Measurements from ENCODE around the gene ZNF217. TPM values are rescaled to one million over a fixed set of nuclear protein-coding genes. Genes with fewer than 3 reads are reported as not detected.
"Not testable (repeated sequence)": the region's sequence is repeated elsewhere in the genome, so short reads cannot be mapped to it uniquely, and the experiment has no call there.

The ZNF217 gene
- total RNA-seq, 4 donors from 2014 or later: 24.9 to 48.8 (median 36.8) TPM

DNA sequence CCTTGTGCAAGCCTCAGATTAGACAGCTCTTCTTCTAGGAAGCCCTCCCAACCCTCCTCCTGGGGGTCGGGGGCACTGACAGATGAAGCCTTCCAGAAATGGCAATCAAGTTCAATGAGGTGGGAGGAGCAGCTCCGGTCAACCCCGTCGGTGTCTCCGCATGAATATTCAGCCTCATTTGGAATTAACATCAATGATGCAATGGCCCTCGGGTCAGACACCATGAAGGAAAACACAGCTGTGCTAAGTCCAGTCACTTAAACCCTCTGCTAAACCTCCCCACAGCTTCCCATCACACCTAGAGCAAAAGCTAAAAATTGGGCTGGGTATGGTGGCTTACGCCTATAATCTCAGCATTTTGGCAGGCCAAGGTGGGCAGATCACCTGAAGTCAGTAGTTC lies 36.5 kb downstream of the ZNF217 start:
- TF ChIP-seq, protein P1, sequence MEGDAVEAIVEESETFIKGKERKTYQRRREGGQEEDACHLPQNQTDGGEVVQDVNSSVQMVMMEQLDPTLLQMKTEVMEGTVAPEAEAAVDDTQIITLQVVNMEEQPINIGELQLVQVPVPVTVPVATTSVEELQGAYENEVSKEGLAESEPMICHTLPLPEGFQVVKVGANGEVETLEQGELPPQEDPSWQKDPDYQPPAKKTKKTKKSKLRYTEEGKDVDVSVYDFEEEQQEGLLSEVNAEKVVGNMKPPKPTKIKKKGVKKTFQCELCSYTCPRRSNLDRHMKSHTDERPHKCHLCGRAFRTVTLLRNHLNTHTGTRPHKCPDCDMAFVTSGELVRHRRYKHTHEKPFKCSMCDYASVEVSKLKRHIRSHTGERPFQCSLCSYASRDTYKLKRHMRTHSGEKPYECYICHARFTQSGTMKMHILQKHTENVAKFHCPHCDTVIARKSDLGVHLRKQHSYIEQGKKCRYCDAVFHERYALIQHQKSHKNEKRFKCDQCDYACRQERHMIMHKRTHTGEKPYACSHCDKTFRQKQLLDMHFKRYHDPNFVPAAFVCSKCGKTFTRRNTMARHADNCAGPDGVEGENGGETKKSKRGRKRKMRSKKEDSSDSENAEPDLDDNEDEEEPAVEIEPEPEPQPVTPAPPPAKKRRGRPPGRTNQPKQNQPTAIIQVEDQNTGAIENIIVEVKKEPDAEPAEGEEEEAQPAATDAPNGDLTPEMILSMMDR (IDR thresholded peaks at IDR 0.05): no peak
- ATAC-seq (ENCODE audit: low FRiP score) (no peak), DNase-seq (ENCODE audit: low spot score) (no peak)

DNA sequence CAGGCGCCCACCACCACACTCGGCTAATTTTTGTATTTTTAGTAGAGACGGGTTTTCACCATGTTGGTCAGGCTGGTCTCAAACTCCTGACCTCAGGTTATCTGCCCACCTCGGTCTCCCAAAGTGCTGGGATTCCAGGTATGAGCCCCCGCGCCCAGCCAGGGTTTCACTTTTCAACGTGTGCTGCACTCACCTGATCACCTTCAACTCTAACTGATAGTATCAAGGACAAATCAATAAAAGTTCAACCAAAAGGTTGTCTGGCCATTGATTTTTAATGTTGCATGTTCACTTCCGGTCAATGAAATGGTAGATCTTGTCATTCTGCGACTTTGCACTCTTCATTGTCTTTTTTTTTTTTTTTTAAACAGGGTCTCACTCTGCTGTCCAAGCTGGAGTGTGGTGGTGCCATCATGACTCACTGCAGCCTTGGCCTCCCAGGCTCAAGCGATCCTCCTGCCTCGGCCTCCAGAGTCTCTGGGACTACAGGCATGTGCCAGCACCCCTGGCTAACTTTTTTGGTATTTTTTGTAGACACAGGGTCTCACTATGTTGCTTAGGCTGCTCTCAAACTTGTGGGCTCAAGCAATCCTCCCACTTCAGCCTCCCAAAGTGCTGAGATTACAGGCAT lies 37.3 kb downstream of the ZNF217 start:
- DNase-seq (ENCODE audit: low spot score) (no peak), ATAC-seq (ENCODE audit: low FRiP score) (no peak)
- TF ChIP-seq, protein P1 (IDR thresholded peaks at IDR 0.05): no peak

DNA sequence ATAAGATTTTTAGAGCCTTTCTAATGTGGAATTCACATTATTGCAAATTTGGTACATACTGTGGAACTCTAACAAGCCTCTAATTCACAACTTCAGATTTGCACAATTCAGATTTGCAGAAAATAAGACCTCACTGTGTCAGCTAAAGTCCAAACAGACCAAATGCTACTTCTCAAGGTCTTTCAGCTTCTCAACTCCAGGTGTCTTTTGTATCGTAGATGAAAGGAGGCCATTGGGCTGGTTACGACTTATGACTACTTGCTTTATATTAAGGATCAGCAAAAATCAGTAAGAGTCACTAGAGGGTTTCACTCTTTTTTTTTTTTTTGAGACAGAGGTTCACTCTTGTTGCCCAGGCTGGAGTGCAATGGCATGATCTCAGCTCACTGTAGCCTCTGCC lies 37.8 kb downstream of the ZNF217 start:
- DNase-seq (ENCODE audit: low spot score) (no peak), ATAC-seq (ENCODE audit: low FRiP score) (no peak)
- TF ChIP-seq, protein P1 (IDR thresholded peaks at IDR 0.05): no peak

DNA sequence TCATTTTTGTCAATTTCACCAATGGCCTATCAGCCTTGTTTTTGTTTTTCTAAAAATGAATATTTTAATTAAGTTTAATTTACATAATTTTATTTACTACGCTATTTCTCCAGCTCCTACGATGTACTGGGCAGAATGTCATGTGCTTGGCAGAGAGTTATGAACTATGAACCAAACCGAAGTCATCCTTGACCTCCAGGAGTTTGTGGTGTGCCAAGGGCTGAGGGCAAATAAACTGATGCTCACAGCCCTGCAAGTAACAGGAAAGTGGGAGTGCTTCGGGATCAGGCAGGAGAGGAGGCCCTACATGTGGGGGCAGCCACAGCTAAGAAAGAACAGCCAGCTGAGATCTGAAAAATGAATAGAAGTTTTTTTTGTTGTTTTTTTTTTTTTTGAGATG lies 38.6 kb downstream of the ZNF217 start:
- ATAC-seq (ENCODE audit: low FRiP score) (no peak), DNase-seq (ENCODE audit: low spot score) (no peak)
- TF ChIP-seq, protein P1 (IDR thresholded peaks at IDR 0.05): no peak

DNA sequence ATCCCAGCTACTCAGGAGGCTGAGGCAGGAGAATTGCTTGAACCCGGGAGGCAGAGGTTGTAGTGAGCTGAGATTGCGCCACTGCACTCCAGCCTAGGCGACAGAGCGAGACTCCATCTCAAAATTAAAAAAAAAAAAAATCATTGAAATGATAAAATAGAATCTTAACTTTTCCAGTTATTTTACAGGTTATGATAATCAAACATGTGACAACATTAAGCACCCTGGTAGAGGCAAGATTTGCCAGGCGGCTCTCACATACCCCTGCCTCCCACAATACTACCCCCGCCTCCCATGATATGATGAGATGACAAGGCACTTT lies 41.1 kb downstream of the ZNF217 start:
- ATAC-seq (ENCODE audit: low FRiP score); DNase-seq (ENCODE audit: low spot score): not testable (repeated sequence)

DNA sequence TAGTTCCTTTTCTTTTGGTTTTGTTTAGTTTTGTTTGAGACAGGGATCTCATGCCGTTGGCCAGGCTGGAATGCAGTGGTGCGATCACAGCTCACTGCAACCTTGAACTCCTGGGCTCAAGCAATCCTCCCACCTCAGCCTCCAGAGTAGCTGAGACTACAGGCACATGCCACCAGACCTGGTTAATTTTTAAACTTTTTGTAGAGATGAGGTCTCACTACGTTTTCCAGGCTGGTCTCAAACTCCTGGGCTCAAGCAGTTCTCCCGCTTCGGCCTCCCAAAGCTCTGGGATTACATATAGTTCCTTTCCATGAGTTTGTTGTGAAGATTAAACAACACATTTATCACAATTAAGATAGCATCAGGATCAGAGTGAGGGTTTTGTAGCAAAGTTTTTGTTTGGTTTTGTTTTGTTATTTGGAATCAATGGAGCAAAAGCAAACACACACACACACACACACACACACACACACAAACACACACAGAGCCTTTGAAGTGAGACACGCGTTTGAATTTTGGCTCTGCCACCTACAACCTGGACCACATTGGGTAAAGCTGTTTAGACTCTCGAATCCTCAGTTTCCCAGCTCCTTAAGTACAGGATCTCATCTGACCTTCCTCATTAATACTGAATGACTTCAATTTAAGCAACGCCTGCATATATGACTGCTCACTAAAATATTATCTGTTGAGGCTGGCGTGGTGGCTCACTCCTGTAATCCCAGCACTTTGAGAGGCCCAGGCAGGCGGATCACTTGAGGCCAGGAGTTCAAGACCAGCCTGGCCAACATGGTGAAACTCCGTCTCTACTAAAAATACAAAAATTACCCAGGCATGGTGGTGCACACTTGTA lies 41.7 kb downstream of the ZNF217 start:
- not testable (repeated sequence) for DNase-seq (ENCODE audit: low spot score); ATAC-seq (ENCODE audit: low FRiP score)

DNA sequence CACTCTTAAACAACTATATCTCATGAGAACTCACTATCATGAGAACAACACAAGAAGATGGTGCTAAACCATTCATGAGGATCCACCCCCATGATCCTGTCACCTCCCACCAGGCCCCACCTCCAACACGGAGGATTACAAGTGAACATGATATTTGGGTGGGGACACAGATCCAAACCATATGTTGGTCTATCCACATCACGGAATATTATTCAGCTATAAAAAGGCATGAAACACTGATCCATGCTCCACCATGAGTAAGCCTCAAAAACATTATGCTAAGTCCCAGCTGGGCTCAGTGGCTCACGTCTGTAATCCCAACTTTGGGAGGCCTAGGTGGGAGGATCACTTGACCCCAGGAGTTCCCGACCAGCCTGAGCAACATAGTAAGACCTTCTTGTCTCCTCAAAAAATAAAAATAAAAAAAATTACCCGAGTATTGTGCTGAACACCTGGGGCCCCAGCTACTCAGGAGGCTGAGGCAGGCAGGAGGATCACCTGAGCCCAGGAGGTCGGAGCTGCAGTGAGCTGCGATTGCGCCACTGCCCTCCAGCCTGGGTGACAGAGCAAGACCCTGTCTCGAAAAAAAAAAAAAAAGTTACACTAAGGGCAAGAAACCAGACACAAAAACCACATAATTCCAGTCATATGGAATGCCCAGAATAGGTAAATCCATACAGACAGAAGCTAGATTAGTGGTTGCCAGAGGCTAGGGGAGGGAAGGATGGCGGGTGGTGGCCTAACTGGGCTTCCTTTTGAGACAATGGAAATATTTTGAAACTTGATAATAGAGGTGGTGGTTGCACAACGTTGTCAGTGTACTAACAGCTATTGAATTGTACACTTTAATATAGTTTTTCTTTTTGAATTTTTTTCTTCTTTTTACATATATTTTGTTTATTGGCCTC lies 43.1 kb downstream of the ZNF217 start:
- ATAC-seq (ENCODE audit: low FRiP score) (no peak), DNase-seq (ENCODE audit: low spot score) (no peak)
- TF ChIP-seq, protein P1 (IDR thresholded peaks at IDR 0.05): no peak
